Transverse colon (tissue), 4 donors: ENCODE results near the gene WDR64. TPM values are rescaled to one million over a fixed set of nuclear protein-coding genes. Genes with fewer than 3 reads are reported as not detected.

ENCODE experiments used
- DNase-seq: peaks from one replicate; pipeline ENCODE4 v3.0.0-alpha.2; 2019
- H3K27ac ChIP-seq, 4 donors: fragments of 200-600 bp; sonication (generic); 2 replicates each; pipeline ENCODE4 v1.5.1; 2016 to 2018; ENCODE audit warnings: inconsistent platforms in 4 of 4
- H3K27me3 ChIP-seq: fragments of 200-600 bp; sonication (generic); 2 replicates; pipeline ENCODE4 v1.5.1; 2017; ENCODE audit warnings: inconsistent platforms
- H3K36me3 ChIP-seq, 4 donors: fragments of 200-600 bp; sonication (generic); 2 replicates each; pipeline ENCODE4 v1.5.1; 2017 to 2019; ENCODE audit warnings: inconsistent platforms in 4 of 4
- H3K4me1 ChIP-seq, 4 donors: fragments of 200-600 bp; sonication (generic); 2 replicates each; pipeline ENCODE4 v1.5.1; 2017 to 2020; ENCODE audit warnings: inconsistent platforms in 4 of 4
- H3K4me3 ChIP-seq, 4 donors: fragments of 200-600 bp; sonication (generic); 1 replicate in 1 of 4; 2 replicates in 3 of 4; pipeline versions ENCODE4 v1.5.1 to v1.6.1; 2017 to 2019; ENCODE audit warnings: inconsistent platforms in 4 of 4
- H3K9me3 ChIP-seq, 2 donors: fragments of 200-600 bp; sonication (generic); 2 replicates each; pipeline ENCODE4 v1.5.1; 2017 to 2019; ENCODE audit warnings: inconsistent platforms in 2 of 2
- CTCF ChIP-seq, 5 experiments: fragments of 200-600 bp in 3 of 5; fragments of 450-650 bp in 2 of 5; sonication (generic) in 3 of 5; IDR thresholded peaks; 1 replicate in 2 of 5; 2 replicates in 3 of 5; pipeline ENCODE4 v1.5.1; 2016 to 2017; ENCODE audit warnings: antibody characterized with exemption in 5 of 5, inconsistent platforms in 3 of 5, mild to moderate bottlenecking in 2 of 5, moderate library complexity in 1 of 5
- EP300 ChIP-seq: sonication (generic); formaldehyde crosslinking; IDR thresholded peaks from one replicate; pipeline ENCODE4 v1.6.1; 2017; ENCODE audit warnings: antibody characterized with exemption, low read depth
- POLR2A ChIP-seq: fragments of 450-650 bp; IDR thresholded peaks from one replicate; pipeline ENCODE4 v1.6.1; 2016; ENCODE audit warnings: antibody characterized with exemption, mild to moderate bottlenecking, moderate library complexity
- POLR2AphosphoS5 ChIP-seq, 3 donors: sonication (generic); formaldehyde crosslinking; IDR thresholded peaks; one replicate each; pipeline ENCODE4 v1.6.1; 2016; ENCODE audit warnings: antibody characterized with exemption in 3 of 3
- WGBS, 2 donors: methylation state at CpG; one replicate each; pipeline ENCODE4 v1.1.5; 2018; ENCODE audit warnings: low coverage in 1 of 2; 5-methylcytosine and 5-hydroxymethylcytosine counted together
- in situ Hi-C, 4 donors: fragments of 200-750 bp; cut with MboI; loops; one replicate each; pipeline versions ENCODE4 v1.15.0 to v1.15.1; 2017; ENCODE audit warnings: low sequenced_read_pairs in 3 of 4, low pct_ligation_motif_present in 1 of 4, low pct_unique_long_range_greater_than_20kb in 1 of 4
- intact Hi-C: fragments of 100-400 bp; cut with DNase I; formaldehyde crosslinking; loops from one replicate; pipeline ENCODE4 v1.15.1; 2023; ENCODE audit warnings: low total_unique reads
- total RNA-seq, 4 donors: library from RNA; depleted of rRNA; stranded (reverse); fragments of >200 nt; gene quantifications; one replicate each; pipeline ENCODE4 v1.1.0, GENCODE V29; 2016

Gene WDR64
- total RNA-seq, 4 donors from 2014 or later, result not detected

GRCh38 chr1:241637046-241637590, 15.0 kb upstream of the WDR64 start:
- H3K27ac ChIP-seq, result no peak overlapping the region
- intact Hi-C loops (no loop called here), in situ Hi-C loops (loop anchor here in 2 of 4 donors (10.0 to 25.0 kb wide), 2 partner anchors 100 to 102 kb away; partner anchors contain the start of gene KMO (in 2 of the 2))
- H3K4me1 ChIP-seq, result peaks cover 0 to 28% (median 19%) of the 10 kb centered on the region in 4 donors
- DNase-seq, result no peak
- no peaks in the 10 kb centered on the region for H3K9me3 ChIP-seq
- H3K27me3 ChIP-seq, result no peaks in the 10 kb centered on the region
- H3K36me3 ChIP-seq, result peaks cover 0 to 5% (median 0%) of the 10 kb centered on the region in 4 donors
- H3K4me3 ChIP-seq, result no peak overlapping the region
- TF ChIP-seq POLR2AphosphoS5 (IDR thresholded peaks at IDR 0.05) (no peak), POLR2A (no peak), EP300 (no peak), CTCF (IDR thresholded peaks at IDR 0.05) (no peak)

GRCh38 chr1:241637604-241638003, 14.5 kb upstream of the WDR64 start:
- in situ Hi-C loops, result loop anchor here in 2 of 4 donors (10.0 to 25.0 kb wide), 2 partner anchors 100 to 103 kb away; partner anchors contain the start of gene KMO (in 2 of the 2)
- H3K27me3 ChIP-seq, result no peaks in the 10 kb centered on the region
- no peak for DNase-seq
- H3K36me3 ChIP-seq, result peaks cover 0 to 5% (median 0%) of the 10 kb centered on the region in 4 donors
- no peaks in the 10 kb centered on the region for H3K9me3 ChIP-seq
- no peak overlapping the region for H3K27ac ChIP-seq
- no peak overlapping the region for H3K4me3 ChIP-seq
- WGBS, 2 donors, result 75 to 84% methylated on average over 4 of the region's 4 CpGs
- peaks cover 0 to 28% (median 19%) of the 10 kb centered on the region in 4 donors for H3K4me1 ChIP-seq
- intact Hi-C loops, result no loop called here
- no peak for TF ChIP-seq POLR2A
- no peak for TF ChIP-seq POLR2AphosphoS5 (IDR thresholded peaks at IDR 0.05)
- no peak for TF ChIP-seq EP300
- TF ChIP-seq CTCF (IDR thresholded peaks at IDR 0.05), result no peak

GRCh38 chr1:241638099-241638682, 13.9 kb upstream of the WDR64 start:
- WGBS, 2 donors, result 69 to 70% methylated on average over 5 of the region's 5 CpGs

More at GRCh38 chr1:241638099-241638682, 13.9 kb upstream of the WDR64 start:
- intact Hi-C loops, result no loop called here
- no peaks in the 10 kb centered on the region for H3K9me3 ChIP-seq
- no peak for TF ChIP-seq CTCF (IDR thresholded peaks at IDR 0.05)
- TF ChIP-seq EP300, result no peak
- TF ChIP-seq POLR2AphosphoS5 (IDR thresholded peaks at IDR 0.05), result no peak
- no peak for TF ChIP-seq POLR2A
- H3K27me3 ChIP-seq, result no peaks in the 10 kb centered on the region
- peaks cover 0 to 28% (median 19%) of the 10 kb centered on the region in 4 donors for H3K4me1 ChIP-seq
- DNase-seq, result no peak
- H3K27ac ChIP-seq, result no peak overlapping the region
- H3K4me3 ChIP-seq, result peak overlapping the region in 1 of 4 donors; percentile 92
- in situ Hi-C loops, result loop anchor here in 2 of 4 donors (10.0 to 25.0 kb wide), 2 partner anchors 101 to 103 kb away; partner anchors contain the start of gene KMO (in 2 of the 2)
- peaks cover 0 to 5% (median 0%) of the 10 kb centered on the region in 4 donors for H3K36me3 ChIP-seq
